ENCODE data around the gene VPS37C.

GRCh38 chr11:61147271-61147670, 14.0 kb downstream of the VPS37C start:
- no peak for TF ChIP-seq CTCF (IDR thresholded peaks at IDR 0.05 in 8 of 11, conservative IDR thresholded peaks at IDR 0.05 in 3 of 11)
- TF ChIP-seq POLR2AphosphoS5 (IDR thresholded peaks at IDR 0.05), result no peak
- TF ChIP-seq POLR2A (IDR thresholded peaks at IDR 0.05), result no peak
